D721Med (cell line): ENCODE results near the gene LPP.

Experiments
- DNase-seq: peaks from one replicate; pipeline ENCODE4 v3.0.0; 2011; ENCODE audit warnings: low spot score; ENCODE audit not compliant: insufficient read length
- FAIRE-seq: peaks from 2 replicates; lab custom pipeline; 2011; peaks lifted over from hg19 to GRCh38; lab: Jason Lieb, UNC
- CTCF ChIP-seq: IDR thresholded peaks from 2 replicates; pipeline ENCODE4 v1.5.1; 2012; ENCODE audit warnings: mild to moderate bottlenecking, control low read depth; ENCODE audit not compliant: insufficient read depth; ENCODE audit errors: missing control alignments

Gene LPP

DNA sequence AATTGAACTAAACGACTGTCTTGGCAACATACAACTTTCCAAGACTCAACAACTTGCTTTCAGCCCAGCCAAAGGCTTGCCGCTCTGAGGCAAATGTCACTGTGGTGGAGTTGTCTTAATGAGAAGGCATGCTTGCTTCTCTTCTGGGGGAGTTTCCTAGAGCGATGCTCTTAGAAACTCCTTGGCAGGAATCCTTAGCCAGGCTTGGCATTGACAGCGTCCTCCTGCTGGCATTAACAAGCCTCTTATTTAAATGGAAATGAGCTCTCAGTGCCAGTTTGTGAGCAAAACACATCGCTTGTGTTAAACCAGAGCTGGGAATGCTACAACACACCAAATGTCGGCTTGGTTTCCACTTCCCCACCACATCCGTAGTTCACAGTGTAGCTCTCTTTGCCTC is 752.3 kb downstream of the LPP start:
- FAIRE-seq, result no peak
- DNase-seq, result no peak
- no peak for TF ChIP-seq CTCF

DNA sequence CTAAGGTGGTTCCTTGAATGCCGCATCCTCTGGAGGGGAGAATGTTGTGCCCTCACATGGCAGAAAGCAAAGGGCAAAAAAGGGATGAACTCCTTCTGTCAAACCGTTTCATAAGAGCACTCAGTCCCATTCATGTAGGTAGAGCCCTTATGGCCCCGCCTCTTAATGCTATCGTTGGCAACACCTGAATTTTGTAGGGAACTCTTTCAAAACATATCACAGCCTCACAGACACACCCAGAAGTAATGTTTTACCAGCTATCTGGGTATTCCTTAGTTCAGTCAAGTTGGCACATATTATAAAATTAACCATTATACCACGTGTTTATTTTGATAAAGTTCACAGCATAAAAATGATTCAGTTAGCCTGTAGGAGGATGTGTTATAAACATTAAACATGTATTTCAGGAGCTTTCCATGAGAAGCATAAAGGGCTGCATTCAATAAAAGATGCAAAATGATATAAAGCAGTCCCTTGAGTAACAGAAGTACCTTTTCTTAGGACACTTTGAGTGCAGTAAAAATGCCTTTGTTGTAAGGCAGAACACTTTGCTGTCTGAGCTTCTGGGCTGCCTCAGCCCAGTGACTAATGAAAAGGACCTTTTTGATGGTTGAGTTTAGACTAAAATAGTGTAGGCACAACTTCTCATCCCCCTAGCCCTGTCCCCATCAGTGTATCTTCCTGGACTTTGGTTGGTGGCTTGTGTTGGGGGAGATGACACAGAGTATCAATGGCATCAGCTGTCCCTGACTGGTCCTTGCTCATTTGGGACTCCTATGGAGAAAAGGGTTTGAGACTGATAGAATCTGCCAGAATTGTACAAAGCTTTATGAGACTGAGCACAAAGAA is 754.3 kb downstream of the LPP start:
- no peak for DNase-seq
- FAIRE-seq, result no peak
- no peak for TF ChIP-seq CTCF

DNA sequence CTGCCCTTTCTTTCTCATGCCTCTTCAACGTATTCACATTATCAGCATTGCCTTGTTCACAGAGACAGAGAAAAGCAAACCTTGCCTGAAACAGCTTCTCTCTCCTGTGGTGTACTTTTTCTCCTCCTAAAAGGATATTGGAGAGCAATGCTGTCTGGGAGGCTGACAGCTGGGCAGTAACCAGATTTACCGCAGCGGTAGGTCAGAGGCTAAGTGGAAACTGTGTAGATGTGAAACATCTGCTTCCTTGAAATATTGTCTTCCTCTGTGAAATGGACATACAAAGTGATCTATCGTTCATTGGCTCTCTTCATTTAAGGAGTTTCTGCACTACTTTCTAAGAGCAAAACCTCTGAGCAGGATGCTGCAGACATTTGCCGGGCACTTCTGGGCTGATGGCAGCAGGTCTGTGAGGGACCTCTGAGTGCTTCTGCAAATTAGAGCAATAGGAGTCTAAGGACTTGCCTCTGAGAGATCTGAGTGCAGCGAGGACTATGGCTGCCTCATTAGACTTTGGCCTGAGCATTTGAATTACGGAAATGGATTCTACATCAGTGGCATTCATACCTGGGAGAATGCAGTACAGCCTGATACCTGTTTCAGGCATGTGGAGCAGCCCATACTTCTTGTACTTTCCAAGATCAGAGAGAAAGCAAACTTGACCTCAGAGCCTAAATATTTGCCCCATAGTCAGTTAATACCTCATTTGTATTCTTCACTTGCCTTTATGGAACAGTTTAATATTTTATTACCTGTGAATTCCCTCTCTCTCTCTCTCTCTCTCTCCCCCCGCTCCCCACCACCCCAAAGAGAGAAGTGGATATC is 757.3 kb downstream of the LPP start:
- no peak for TF ChIP-seq CTCF
- DNase-seq, result no peak
- no peak for FAIRE-seq

DNA sequence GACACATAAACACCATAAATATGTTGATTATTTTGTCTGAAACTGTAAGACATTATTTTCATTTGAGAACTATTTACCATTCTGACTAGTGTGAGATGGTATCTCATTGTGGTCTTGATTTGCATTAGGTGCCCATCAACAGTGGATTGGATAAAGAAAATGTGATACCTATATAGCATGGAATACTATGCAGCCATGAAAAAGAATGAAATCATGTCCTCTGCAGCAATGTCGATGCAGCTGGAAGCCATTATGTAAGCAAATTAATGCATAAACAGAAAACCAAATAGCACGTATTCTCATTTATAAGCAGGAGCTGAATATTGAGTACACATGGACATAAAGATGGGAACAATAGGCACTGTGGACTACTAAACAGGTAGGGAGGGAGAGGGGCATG is 759.1 kb downstream of the LPP start:
- no peak for TF ChIP-seq CTCF
- FAIRE-seq (no peak), DNase-seq (no peak)

DNA sequence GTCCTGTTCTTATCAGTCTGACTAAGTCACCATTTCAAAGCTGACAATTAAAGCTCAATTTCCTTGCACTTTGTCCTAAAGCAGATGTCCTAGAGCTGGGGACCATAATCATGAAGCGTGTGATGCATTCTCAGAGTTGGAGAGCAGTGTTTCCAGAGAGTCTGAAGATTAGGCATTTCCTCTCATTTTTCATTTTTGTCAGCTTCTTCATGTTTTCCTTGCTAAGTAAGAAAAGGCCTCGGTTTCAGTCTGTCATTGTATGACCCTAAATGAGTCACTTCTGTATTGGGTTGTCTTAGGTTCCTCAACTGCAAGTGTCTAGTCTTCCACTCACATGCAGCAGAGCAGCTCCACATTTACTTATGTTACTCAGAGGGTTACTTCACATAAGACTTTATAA is 760.6 kb downstream of the LPP start:
- no peak for FAIRE-seq

GRCh38 chr3:188915127-188915526 is 761.2 kb downstream of the LPP start:
- FAIRE-seq (no peak), DNase-seq (no peak)
- TF ChIP-seq CTCF, result no peak

More for the DNA sequence above, 760.6 kb downstream of the LPP start:
- TF ChIP-seq CTCF, result no peak
- DNase-seq, result no peak
